SU-DHL-6 (cell line): Measurements from ENCODE around the gene COL18A1.

Experiments
- EZH2phosphoT487 ChIP-seq: fragments of 200-600 bp; sonication (generic), shearing (Covaris generic); conservative IDR thresholded peaks from 2 replicates; pipeline ENCODE4 v1.6.1; 2018; ENCODE audit warnings: mild to moderate bottlenecking, antibody characterized with exemption, low read length, moderate library complexity, mixed read lengths
- TF ChIP-seq, protein P1 (sequence below): fragments of 200-600 bp; sonication (generic); IDR thresholded peaks from one replicate; pipeline ENCODE4 v1.5.1; 2017; ENCODE audit warnings: antibody characterized with exemption, mild to moderate bottlenecking, low read length, moderate library complexity; ENCODE audit not compliant: insufficient read depth, poor library complexity, severe bottlenecking

DNA sequence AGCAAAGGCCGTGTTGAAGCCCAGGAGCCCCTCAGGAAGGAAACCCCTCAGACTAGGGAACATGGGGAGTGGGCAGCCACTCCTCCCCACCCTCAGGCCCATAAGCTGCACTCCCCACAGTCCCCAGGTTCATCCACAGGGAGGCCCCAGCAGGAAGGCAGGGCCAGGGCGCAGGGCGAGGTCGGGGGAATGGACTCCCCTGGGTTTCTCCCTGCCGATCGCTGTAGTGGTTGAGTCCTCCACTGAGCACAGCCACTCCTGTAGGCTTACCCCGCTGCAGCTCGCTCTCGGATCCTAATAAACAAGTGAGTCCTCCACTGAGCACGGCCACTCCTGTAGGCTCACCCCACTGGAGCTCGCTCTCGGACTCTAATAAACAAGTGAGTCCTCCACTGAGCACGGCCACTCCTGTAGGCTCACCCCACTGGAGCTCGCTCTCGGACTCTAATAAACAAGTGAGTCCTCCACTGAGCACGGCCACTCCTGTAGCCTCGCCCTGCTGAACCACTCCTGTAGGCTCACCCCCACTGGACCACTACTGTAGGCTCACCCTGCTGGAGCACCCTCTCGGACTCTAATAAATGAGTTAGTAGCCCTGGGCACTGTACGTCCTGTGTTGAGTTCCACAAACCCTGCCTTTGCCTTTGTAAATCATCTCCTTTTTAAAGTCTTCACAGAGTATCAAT, 16.2 kb upstream of the COL18A1 start:
- TF ChIP-seq, protein P1, sequence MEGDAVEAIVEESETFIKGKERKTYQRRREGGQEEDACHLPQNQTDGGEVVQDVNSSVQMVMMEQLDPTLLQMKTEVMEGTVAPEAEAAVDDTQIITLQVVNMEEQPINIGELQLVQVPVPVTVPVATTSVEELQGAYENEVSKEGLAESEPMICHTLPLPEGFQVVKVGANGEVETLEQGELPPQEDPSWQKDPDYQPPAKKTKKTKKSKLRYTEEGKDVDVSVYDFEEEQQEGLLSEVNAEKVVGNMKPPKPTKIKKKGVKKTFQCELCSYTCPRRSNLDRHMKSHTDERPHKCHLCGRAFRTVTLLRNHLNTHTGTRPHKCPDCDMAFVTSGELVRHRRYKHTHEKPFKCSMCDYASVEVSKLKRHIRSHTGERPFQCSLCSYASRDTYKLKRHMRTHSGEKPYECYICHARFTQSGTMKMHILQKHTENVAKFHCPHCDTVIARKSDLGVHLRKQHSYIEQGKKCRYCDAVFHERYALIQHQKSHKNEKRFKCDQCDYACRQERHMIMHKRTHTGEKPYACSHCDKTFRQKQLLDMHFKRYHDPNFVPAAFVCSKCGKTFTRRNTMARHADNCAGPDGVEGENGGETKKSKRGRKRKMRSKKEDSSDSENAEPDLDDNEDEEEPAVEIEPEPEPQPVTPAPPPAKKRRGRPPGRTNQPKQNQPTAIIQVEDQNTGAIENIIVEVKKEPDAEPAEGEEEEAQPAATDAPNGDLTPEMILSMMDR: no peak
- no peak for TF ChIP-seq EZH2phosphoT487
